Right lung (tissue), 5 donors: ENCODE measurements around the gene SCAMP1. TPM values are rescaled to one million over a fixed set of nuclear protein-coding genes. Genes with fewer than 3 reads are reported as not detected.
"Not testable (repeated sequence)": the region's sequence is repeated elsewhere in the genome, so short reads cannot be mapped to it uniquely, and the experiment has no call there.

ENCODE experiments used
- DNase-seq, 2 donors: peaks; one replicate each; pipeline ENCODE4 v3.0.0-alpha.2; 2013
- polyA plus RNA-seq, 5 donors: library from polyadenylated mRNA; unstranded; fragments of 120-200 nt; gene quantifications; one replicate each; pipeline versions ENCODE4 v1.2.1 to v1.2.3, GENCODE V29; 2013; ENCODE audit warnings: inconsistent platforms in 1 of 5, low replicate concordance in 1 of 5; ENCODE audit not compliant: insufficient read length in 5 of 5, insufficient read depth in 1 of 5

Gene SCAMP1
- polyA plus RNA-seq, 5 donors, result 34.8 to 57.8 (median 53.1) TPM

GRCh38 chr5:78360674-78360923 is 182 bp downstream of the SCAMP1 start:
- DNase-seq, result no peak

- peak; percentile 56 to 58 for DNase-seq
Observed at GRCh38 chr5:78360924-78361630, 660 bp downstream of the SCAMP1 start.

- no peak for DNase-seq
Observed at GRCh38 chr5:78361631-78361993, 1.2 kb downstream of the SCAMP1 start.

DNA sequence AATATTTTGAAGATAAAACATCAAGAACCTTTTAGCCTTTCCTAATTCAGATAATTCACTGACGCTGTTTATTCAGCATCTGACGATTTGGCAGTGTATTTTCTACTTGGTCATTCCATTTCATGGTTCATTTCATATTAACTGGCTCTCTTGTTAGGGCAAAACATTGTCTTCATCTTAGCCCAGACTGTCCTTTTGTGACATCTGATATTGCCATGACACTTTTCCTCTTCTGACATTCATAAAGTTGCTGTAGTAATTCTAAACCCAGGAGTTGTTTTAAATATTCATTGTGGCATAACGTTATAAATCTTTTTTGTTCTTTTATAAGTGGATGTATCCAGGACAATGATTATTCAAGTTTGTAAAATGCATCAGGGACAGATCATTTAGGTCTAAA is 1.8 kb downstream of the SCAMP1 start:
- DNase-seq, result no peak

GRCh38 chr5:78364005-78364404 is 3.6 kb downstream of the SCAMP1 start:
- no peak for DNase-seq

GRCh38 chr5:78367318-78367991 is 7.0 kb downstream of the SCAMP1 start:
- no peak for DNase-seq

- no peak for DNase-seq
Observed at GRCh38 chr5:78369680-78370079, 9.3 kb downstream of the SCAMP1 start.

GRCh38 chr5:78373231-78373630 is 12.8 kb downstream of the SCAMP1 start:
- no peak for DNase-seq

DNA sequence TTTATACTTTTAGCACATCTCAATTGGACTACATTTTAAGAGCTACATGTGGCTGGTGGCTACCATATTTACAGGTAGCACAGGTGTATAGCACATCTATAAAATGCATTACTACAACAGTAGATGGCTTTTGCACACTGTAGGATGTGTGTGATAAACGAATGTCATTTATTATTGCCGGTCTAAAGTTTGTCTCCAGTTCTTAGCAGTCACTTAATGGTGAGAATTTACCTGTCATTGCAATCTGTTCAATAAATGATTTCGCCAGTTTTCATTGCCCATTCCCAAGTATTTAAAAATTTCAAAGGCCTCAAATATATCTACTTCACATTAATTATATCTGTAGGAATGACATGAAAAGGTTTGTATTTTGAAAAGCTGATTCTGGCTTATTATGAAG is 15.9 kb downstream of the SCAMP1 start:
- no peak for DNase-seq

DNA sequence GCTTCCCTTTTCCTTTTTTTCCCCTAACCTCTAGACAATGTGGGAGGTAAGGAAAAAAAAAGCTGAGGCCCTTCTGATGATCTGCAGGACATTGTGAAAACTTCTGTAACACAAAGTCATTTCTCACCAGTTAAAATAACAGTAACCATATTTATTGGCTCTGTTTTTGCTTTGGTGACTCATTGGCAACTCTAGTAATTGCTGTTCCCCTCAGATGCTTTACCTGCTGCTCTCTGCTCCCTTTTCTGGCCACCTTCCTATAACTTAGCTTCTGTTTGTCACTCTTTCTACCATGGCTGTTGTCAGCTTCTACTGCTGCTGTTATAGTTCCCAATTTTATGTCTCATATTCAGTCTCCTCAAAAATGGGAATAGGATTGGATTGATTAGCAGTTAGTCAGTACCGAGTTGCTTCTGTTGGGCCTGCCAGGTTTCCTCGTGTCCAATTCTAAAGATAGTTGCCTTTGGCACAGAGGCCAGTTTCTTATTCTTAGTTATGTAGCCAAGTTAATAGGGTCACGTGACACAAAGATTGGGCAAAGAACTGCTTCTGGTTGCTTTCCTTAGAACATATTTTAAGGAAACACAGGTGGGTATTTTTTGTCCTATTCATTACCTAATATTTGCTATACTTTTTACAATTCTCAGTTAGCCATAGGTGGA is 16.8 kb downstream of the SCAMP1 start:
- no peak for DNase-seq

- no peak for DNase-seq
Observed at GRCh38 chr5:78377718-78378105, 17.3 kb downstream of the SCAMP1 start.

DNA sequence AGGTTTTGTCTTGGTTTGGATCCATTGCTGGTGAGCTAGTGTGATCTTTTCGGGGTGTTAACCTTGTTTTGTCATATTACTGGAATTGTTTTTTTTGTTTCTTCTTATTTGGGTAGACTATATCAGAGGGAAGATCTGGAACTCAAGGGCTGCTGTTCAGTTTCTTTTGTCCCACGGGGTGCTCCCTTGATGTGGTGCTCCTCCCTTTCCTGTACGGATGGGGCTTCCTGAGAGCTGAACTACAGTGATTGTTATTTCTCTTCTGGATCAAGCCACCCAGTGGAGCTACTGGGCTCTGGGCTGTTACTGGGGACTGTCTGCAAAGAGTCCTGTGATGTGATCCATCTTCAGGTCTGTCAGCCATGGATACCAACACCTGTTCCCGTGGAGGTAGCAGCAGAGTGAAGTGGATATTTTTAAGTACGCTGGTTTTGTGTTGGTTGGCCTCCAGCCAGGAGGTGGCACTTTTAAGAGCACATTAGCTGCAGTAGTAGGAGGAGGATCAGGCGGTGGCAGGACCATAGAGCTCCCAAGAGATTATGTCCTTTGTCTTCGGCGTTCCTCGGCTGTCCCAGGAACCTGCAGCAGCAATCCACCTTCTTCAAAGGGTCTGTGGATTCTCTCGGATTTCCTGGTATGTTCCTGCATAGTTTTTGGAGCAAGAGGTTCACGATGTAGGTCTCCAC is 27.2 kb downstream of the SCAMP1 start:
- DNase-seq, result no peak

DNA sequence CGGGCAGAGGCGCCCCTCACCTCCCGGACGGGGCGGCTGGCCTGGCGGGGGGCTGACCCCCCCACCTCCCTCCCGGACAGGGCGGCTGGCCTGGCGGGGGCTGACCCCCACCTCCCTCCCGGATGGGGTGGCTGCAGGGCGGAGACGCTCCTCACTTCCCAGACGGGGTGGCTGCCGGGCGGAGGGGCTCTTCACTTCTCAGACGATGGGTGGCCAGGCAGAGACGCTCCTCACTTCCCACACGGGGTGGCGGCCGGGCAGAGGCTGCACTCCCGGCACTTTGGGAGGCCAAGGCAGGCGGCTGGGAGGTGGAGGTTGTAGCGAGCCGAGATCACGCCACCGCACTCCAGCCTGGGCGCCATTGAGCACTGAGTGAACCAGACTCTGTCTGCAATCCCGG is 30.9 kb downstream of the SCAMP1 start:
- not testable (repeated sequence) for DNase-seq

GRCh38 chr5:78397831-78398230 is 37.4 kb downstream of the SCAMP1 start:
- DNase-seq, result no peak

DNA sequence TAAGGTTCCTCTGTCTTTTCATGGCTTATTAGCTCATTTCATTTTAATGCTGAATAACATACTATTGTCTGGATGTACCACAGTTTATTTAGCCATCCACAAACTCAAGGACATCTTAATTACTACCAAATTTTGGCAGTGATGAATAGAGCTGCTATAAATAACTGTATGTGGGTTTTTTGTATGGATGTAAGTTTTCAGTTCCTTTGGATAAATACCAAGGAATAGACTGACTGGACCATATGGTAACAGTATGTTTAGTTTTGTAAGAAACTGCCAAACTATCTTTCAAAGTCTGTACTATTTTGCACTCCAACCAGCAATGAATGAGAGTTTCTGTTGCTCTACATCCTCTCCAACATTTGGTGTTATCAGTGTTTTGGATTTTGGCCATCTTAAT is 38.7 kb downstream of the SCAMP1 start:
- no peak for DNase-seq

- no peak for DNase-seq
Observed at GRCh38 chr5:78404682-78405293, 44.4 kb downstream of the SCAMP1 start.

GRCh38 chr5:78405829-78406750 is 45.7 kb downstream of the SCAMP1 start:
- no peak for DNase-seq

DNA sequence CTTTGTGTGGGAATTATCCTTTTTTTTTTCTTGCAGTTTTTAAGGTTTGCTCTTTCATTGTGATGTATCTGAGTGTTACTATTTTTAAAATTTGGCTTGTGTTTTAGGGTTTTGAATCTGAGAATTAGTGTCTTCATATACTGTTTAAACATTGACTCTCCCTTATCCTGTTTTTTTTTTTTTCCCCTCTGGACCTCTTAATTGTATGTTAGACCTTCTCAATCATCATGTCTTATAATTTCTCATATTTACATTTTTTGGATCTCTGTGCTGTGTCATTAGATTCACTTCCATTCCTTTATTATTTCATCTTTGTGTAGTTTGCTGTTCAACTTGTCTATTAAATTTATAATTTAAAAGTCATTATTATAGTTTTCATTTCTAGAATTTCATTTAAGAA is 47.0 kb downstream of the SCAMP1 start:
- no peak for DNase-seq

- peak in 1 of 2 donors; percentile 6 for DNase-seq
Observed at GRCh38 chr5:78411586-78411985, 51.2 kb downstream of the SCAMP1 start.

GRCh38 chr5:78416677-78417425 is 56.4 kb downstream of the SCAMP1 start:
- DNase-seq, result no peak

DNA sequence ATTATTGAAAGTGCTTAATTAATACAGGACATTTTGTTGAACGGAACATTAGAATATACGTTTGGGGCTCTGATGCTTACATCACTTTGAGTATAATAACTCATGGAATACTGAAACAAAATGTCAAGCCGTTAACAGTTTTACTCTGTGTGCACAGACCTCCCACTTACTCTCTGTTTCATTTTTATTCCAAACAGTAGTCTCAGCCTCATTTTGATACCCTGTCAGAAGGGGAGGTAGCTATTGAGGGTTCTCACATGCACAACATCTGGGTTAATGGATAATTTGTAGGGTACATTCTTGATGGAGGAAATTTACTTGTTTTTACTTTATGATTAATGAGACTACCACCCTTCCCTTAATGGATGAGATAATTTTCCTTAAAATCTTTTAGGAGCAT is 59.0 kb downstream of the SCAMP1 start:
- no peak for DNase-seq
